Urinary bladder (tissue), 4 donors: ENCODE measurements around the gene FNIP2. TPM values are rescaled to one million over a fixed set of nuclear protein-coding genes. Genes with fewer than 3 reads are reported as not detected.
"Not testable (repeated sequence)": the region's sequence is repeated elsewhere in the genome, so short reads cannot be mapped to it uniquely, and the experiment has no call there.

Experiments
- DNase-seq: peaks from one replicate; pipeline ENCODE4 v3.0.0-alpha.2; 2015; ENCODE audit errors: extremely low spot score
- H3K27ac ChIP-seq: one replicate; pipeline ENCODE4 v1.5.1; 2013; ENCODE audit warnings: low read depth, mild to moderate bottlenecking, moderate library complexity
- H3K36me3 ChIP-seq: one replicate; pipeline ENCODE4 v1.6.1; 2013; ENCODE audit warnings: mild to moderate bottlenecking, moderate library complexity; ENCODE audit not compliant: insufficient read depth
- H3K4me1 ChIP-seq: one replicate; pipeline ENCODE4 v1.6.1; 2013; ENCODE audit warnings: mild to moderate bottlenecking, moderate library complexity; ENCODE audit not compliant: insufficient read depth
- H3K4me3 ChIP-seq: one replicate; pipeline ENCODE4 v1.5.1; 2013; ENCODE audit warnings: low read depth, low read length
- WGBS: extraction: QIAGEN DNeasy Blood & Tissue Kit; methylation state at CpG from one replicate; pipeline ENCODE4 v1.1.7; 2013; 5-methylcytosine and 5-hydroxymethylcytosine counted together
- polyA plus RNA-seq: library from polyadenylated mRNA; stranded (reverse); fragments of 200-250 nt; gene quantifications from one replicate; pipeline ENCODE4 v1.2.3, GENCODE V29; 2013
- total RNA-seq: library from RNA; depleted of rRNA; stranded (reverse); fragments of >200 nt; gene quantifications from one replicate; pipeline ENCODE4 v1.2.3, GENCODE V29; 2014
- donor health status: healthy with polysubstance abuse.
- donor health status: healthy.

FNIP2 gene
- total and polyA plus RNA-seq, 2 donors, result 15.6 to 54.0 TPM

GRCh38 chr4:158936238-158936637 lies 167.4 kb downstream of the FNIP2 start:
- WGBS, result 72% methylated on average over 6 of the region's 6 CpGs
- DNase-seq, result no peak
- no peak overlapping the region for H3K27ac ChIP-seq
- no peak overlapping the region for H3K4me3 ChIP-seq
- no peaks in the 10 kb centered on the region for H3K4me1 ChIP-seq
- H3K36me3 ChIP-seq, result no peaks in the 10 kb centered on the region

DNA sequence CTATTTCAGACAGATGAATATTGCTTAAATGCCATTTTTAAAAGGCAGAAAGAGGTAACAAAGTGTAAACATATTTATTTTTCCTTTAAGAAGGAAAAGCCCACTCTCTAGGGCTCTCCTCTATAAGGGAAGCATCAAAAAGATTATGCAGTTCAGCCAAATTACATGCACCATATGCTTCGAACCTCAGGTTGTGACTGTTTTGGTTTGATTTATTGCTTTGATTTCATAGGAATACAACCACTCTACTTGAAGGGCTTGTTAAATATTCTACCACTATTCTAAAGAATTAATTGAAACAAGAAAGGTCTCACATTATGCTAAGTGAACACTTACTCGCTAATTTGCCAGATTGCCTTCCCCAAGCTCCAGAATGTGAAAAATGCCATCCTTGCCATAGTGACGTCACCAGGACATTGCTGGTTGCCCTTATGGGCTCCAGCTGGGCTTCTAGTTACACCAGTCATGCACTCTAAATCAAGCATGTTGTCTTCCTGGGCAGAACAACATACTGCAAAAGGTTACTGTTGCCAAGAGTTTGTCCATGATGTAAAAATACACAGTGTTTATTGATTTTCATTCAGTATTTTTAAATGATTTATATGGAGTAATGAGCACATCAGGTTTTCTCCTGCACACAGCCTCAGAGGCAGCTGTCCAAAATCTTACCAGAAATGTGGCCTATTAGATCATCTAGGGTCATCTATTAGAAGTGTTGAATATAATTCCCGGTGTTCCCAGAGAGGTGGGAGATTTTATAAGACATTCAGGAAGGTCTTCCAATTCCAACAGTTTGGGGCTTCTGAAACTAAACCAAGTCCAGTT lies 169.6 kb downstream of the FNIP2 start:
- 78% methylated on average over 4 of the region's 4 CpGs for WGBS
- no peaks in the 10 kb centered on the region for H3K36me3 ChIP-seq

DNA sequence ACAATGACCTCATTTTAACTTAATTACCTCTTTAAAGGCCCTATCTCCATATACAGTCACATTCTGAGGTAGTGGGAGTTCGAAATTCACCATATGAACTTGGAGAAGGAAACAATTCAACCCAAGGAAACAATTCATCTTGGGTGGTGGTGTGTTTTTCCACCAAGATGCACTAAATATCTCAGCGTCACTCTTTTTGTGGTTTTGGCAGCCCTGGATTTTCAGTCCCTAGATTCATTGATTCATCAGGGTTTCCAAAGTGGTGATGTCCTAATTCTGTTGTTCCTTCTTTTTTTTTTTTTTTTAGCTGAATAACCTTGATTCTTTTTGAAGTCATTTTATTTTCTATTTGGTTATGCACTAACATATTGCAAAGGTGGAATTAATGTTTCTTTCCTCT lies 171.4 kb downstream of the FNIP2 start:
- WGBS, result 90% methylated on average over 2 of the region's 2 CpGs
- Histone ChIP-seq H3K4me3 (no peak overlapping the region), H3K27ac (no peak overlapping the region), H3K4me1 (no peaks in the 10 kb centered on the region), H3K36me3 (no peaks in the 10 kb centered on the region)
- DNase-seq, result no peak

More for the DNA sequence above, 169.6 kb downstream of the FNIP2 start:
- no peak for DNase-seq
- no peak overlapping the region for H3K27ac ChIP-seq
- no peaks in the 10 kb centered on the region for H3K4me1 ChIP-seq
- no peak overlapping the region for H3K4me3 ChIP-seq

DNA sequence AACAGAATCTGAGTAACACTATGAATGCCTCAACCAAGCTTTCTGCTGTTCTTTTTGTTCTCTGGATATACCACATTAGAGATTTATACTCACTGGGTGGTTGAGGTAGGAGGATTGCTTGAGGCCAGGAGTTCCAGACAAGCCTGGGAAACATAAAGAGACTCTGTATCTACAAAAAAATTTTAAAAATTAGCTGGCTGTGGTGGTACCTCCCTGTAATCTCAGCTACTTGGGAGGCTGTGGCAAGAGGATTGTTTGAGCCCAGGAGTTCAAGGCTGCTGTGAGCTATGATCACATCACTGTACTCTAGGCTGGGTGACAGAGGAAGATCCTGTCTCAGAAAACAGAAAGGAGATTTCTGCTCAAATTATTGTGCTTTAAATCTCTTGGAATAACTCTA lies 172.5 kb downstream of the FNIP2 start:
- Histone ChIP-seq H3K36me3 (no peaks in the 10 kb centered on the region), H3K4me3 (no peak overlapping the region), H3K4me1 (no peaks in the 10 kb centered on the region), H3K27ac (no peak overlapping the region)
- DNase-seq, result no peak

DNA sequence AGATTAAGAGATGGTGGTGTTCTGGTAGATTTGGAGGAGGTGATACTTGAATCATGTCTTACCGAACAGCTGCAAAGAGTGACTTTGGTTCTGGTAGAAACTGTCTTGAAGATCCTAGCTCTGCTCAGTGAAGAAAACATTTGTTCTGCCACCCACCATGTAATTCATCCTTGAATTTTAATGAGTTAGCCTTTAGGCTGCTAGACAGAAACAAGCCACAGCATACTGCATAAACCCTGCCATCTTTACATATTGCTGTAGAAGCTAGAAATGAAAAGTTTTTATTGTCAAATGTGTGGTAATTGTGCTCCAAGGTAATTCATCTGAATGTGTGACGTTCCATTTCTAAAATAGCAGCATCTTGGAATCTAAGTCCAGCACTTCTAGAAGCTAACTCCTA lies 173.1 kb downstream of the FNIP2 start:
- Histone ChIP-seq H3K4me1 (no peaks in the 10 kb centered on the region), H3K4me3 (no peak overlapping the region), H3K27ac (no peak overlapping the region), H3K36me3 (no peaks in the 10 kb centered on the region)
- 94% methylated on average over 2 of the region's 2 CpGs for WGBS
- no peak for DNase-seq

DNA sequence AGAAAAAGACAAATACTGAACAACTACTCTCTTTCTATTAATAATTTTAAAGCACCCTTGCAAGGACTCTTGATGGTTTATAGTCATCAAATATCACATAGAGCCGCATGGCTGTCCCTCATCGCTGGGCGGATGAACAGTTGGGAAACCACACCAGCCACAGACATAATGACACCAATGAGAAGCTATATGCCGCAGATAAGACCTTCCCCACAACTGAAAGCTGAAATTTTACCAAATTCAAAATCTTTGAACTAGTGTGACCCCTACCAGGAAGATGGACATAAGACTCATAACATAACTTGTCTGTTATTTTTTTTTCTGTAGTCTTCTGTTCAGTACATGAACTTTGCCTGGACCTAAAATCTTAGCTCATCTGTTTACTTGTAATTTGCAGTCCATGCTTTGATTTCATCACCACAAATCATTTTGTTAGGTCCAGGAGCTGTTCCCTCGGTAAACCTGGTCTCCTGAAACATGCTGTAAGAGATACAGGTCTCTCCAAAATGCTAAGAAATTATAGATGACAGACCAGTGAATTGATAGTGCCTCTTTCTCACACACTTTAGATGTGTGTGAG lies 176.8 kb downstream of the FNIP2 start:
- WGBS, result 83% methylated on average over 5 of the region's 5 CpGs
- DNase-seq, result no peak

DNA sequence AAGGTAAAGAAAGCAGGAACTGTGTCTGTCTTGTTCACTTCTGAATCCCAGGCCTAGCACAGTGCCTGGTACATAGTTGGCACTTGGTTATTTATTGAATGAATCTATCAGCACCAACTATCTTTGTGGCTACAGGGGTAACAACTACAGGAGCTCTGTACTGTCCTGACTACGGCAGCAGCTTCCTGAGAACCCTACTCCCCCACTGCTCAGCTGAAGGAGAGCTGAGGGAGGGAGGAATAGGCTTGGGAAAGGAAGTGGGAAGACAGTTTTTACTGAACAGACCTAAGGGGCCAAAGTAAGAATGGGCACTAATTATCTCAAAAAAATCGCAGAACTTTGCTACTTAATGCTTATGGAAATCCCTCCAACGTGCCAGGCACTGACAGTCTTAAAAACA lies 178.0 kb downstream of the FNIP2 start:
- 79% methylated on average over 3 of the region's 3 CpGs for WGBS
- no peak for DNase-seq
- Histone ChIP-seq H3K4me1 (no peaks in the 10 kb centered on the region), H3K4me3 (no peak overlapping the region), H3K36me3 (no peaks in the 10 kb centered on the region), H3K27ac (no peak overlapping the region)

More for the DNA sequence above, 176.8 kb downstream of the FNIP2 start:
- no peak overlapping the region for H3K27ac ChIP-seq
- H3K4me3 ChIP-seq, result no peak overlapping the region
- H3K36me3 ChIP-seq, result no peaks in the 10 kb centered on the region
- no peaks in the 10 kb centered on the region for H3K4me1 ChIP-seq

DNA sequence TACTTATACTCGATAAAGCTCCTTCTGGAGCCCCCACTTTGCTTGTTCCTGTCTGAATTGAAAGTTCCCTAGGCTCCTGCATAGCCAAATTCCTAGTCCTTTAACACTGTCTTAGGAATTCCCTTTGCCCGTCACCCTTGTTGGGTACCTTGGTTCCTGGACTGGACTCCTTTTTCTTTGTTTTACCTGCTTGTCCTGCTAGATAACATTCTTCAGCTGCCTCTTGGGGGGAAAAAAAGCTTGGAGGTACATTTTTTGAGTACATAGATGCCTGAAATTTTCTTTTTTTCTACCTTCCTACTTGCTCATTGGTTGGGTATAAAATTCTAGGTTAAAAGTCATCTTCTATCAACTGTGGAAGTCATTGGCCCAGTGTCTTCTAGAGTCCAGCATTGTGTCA lies 179.2 kb downstream of the FNIP2 start:
- WGBS, result 93% methylated on average over 2 of the region's 2 CpGs
- DNase-seq, result no peak
- Histone ChIP-seq H3K4me3 (no peak overlapping the region), H3K4me1 (no peaks in the 10 kb centered on the region), H3K36me3 (no peaks in the 10 kb centered on the region), H3K27ac (no peak overlapping the region)

GRCh38 chr4:158949099-158949498 lies 180.3 kb downstream of the FNIP2 start:
- no peaks in the 10 kb centered on the region for H3K4me1 ChIP-seq
- no peak overlapping the region for H3K27ac ChIP-seq
- DNase-seq, result no peak
- H3K36me3 ChIP-seq, result no peaks in the 10 kb centered on the region
- H3K4me3 ChIP-seq, result no peak overlapping the region

DNA sequence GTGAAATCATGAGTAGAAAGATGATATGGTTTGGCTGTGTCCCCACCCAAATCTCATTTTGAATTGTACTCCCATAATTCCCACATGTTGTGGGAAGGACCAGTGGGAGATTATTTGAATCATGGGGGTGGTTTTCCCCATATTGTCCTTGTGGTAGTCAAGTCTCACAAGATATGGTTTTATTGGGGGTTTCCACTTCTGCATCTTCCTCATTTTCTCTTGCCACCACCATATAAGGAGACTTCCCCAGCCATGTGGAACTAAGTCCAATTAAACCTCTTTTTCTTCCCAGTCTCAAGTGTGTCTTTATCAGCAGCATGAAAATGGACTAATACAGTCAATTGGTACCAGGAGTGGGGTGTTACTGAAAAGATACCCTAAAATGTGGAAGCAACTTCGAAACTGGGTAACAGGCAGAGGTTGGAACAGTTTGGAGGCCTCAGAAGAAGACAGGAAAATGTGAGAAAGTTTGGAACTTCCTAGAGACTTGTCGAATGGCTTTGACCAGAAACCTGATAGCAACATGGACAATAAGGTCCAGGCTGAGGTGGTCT lies 183.5 kb downstream of the FNIP2 start:
- not testable (repeated sequence) for H3K4me3 ChIP-seq, H3K36me3 ChIP-seq, H3K4me1 ChIP-seq, H3K27ac ChIP-seq, DNase-seq
- 95% methylated on average over 2 of the region's 2 CpGs for WGBS

- not testable (repeated sequence) for DNase-seq, H3K4me3 ChIP-seq, H3K4me1 ChIP-seq, H3K27ac ChIP-seq, H3K36me3 ChIP-seq
- WGBS, result 95% methylated on average over 9 of the region's 9 CpGs
These were observed 187.5 kb downstream of the FNIP2 start for GRCh38 chr4:158956345-158956744.

- H3K27ac ChIP-seq, H3K36me3 ChIP-seq, DNase-seq, H3K4me3 ChIP-seq, H3K4me1 ChIP-seq: not testable (repeated sequence)
- 96% methylated on average over 3 of the region's 3 CpGs for WGBS
These were observed 188.1 kb downstream of the FNIP2 start for GRCh38 chr4:158956918-158957317.
